ENCODE data around the gene SPINK4. TPM values are rescaled to one million over a fixed set of nuclear protein-coding genes. Genes with fewer than 3 reads are reported as not detected.

Gene SPINK4
- total RNA-seq, 1 donor from 2014 or later, result not detected

- no peaks in the 10 kb centered on the region for H3K9me3 Mint-ChIP-seq
- DNase-seq (ENCODE audit: low spot score), result no peak
- no peaks in the 10 kb centered on the region for H3F3A ChIP-seq (ENCODE audit: low read depth)
- no peak overlapping the region for H3K4me3 Mint-ChIP-seq
- H3K27ac ChIP-seq, result no peak overlapping the region
- H3K27me3 ChIP-seq, result peaks cover 6% of the 10 kb centered on the region
- TF ChIP-seq EZH2phosphoT487 (IDR thresholded peaks at IDR 0.05) (no peak), CTCF (IDR thresholded peaks at IDR 0.05) (no peak), EZH2 (IDR thresholded peaks at IDR 0.05) (no peak)
- no peaks in the 10 kb centered on the region for H3K9me3 ChIP-seq (ENCODE audit: low read depth)
- no peaks in the 10 kb centered on the region for H3K4me1 Mint-ChIP-seq
- H4K20me1 ChIP-seq (ENCODE audit: low read depth), result no peaks in the 10 kb centered on the region
- no peak overlapping the region for H3K9ac ChIP-seq
- no peaks in the 10 kb centered on the region for H3K79me2 ChIP-seq (ENCODE audit: low read depth)
- peak overlapping the region; percentile 17 for H2AFZ ChIP-seq (replicated peaks)
- no peaks in the 10 kb centered on the region for H3K36me3 ChIP-seq
- no peaks in the 10 kb centered on the region for H3K4me1 ChIP-seq
- no peak overlapping the region for H3K27ac Mint-ChIP-seq
- no peaks in the 10 kb centered on the region for H3K36me3 Mint-ChIP-seq
- no peak overlapping the region for H3K4me2 ChIP-seq
- peaks cover 4% of the 10 kb centered on the region for H3K27me3 Mint-ChIP-seq (ENCODE audit: insufficient read depth, low read depth)
- no peak overlapping the region for H3K4me3 ChIP-seq
These were observed 18.4 kb upstream of the SPINK4 start for GRCh38 chr9:33221568-33221884.

GRCh38 chr9:33222031-33222430, 17.9 kb upstream of the SPINK4 start:
- no peak for TF ChIP-seq EZH2 (IDR thresholded peaks at IDR 0.05)
- TF ChIP-seq EZH2phosphoT487 (IDR thresholded peaks at IDR 0.05), result no peak
- no peak for TF ChIP-seq CTCF (IDR thresholded peaks at IDR 0.05)
- Histone ChIP-seq H3K4me1 (no peaks in the 10 kb centered on the region), H3K4me3 (no peak overlapping the region), H3K9me3 (ENCODE audit: low read depth) (no peaks in the 10 kb centered on the region), H3K27me3 (peaks cover 4% of the 10 kb centered on the region), H3K4me2 (no peak overlapping the region), H2AFZ (replicated peaks) (no peak overlapping the region), H4K20me1 (ENCODE audit: low read depth) (no peaks in the 10 kb centered on the region), H3F3A (ENCODE audit: low read depth) (no peaks in the 10 kb centered on the region), H3K9ac (no peak overlapping the region), H3K27ac (no peak overlapping the region), H3K79me2 (ENCODE audit: low read depth) (no peaks in the 10 kb centered on the region), H3K36me3 (no peaks in the 10 kb centered on the region)
- DNase-seq (ENCODE audit: low spot score), result no peak
- no peak overlapping the region for H3K4me3 Mint-ChIP-seq
- H3K9me3 Mint-ChIP-seq, result no peaks in the 10 kb centered on the region
- no peaks in the 10 kb centered on the region for H3K36me3 Mint-ChIP-seq
- H3K27ac Mint-ChIP-seq, result no peak overlapping the region
- H3K27me3 Mint-ChIP-seq (ENCODE audit: insufficient read depth, low read depth), result peaks cover 6% of the 10 kb centered on the region
- H3K4me1 Mint-ChIP-seq, result no peaks in the 10 kb centered on the region

- no peak for DNase-seq (ENCODE audit: low spot score)
- Mint-ChIP-seq H3K4me3 (no peak overlapping the region), H3K27me3 (ENCODE audit: insufficient read depth, low read depth) (peaks cover 5% of the 10 kb centered on the region), H3K9me3 (no peaks in the 10 kb centered on the region), H3K27ac (no peak overlapping the region), H3K4me1 (no peaks in the 10 kb centered on the region), H3K36me3 (no peaks in the 10 kb centered on the region)
- H3K27me3 ChIP-seq, result no peaks in the 10 kb centered on the region
- no peaks in the 10 kb centered on the region for H3K4me1 ChIP-seq
- no peaks in the 10 kb centered on the region for H4K20me1 ChIP-seq (ENCODE audit: low read depth)
- no peak overlapping the region for H3K4me3 ChIP-seq
- H3K27ac ChIP-seq, result no peak overlapping the region
- no peak overlapping the region for H3K4me2 ChIP-seq
- no peaks in the 10 kb centered on the region for H3K36me3 ChIP-seq
- TF ChIP-seq EZH2 (IDR thresholded peaks at IDR 0.05) (no peak), EZH2phosphoT487 (IDR thresholded peaks at IDR 0.05) (no peak), CTCF (IDR thresholded peaks at IDR 0.05) (peak; percentile 9)
- H2AFZ ChIP-seq (replicated peaks), result peak overlapping the region; percentile 69
- no peaks in the 10 kb centered on the region for H3K79me2 ChIP-seq (ENCODE audit: low read depth)
- no peaks in the 10 kb centered on the region for H3F3A ChIP-seq (ENCODE audit: low read depth)
- no peak overlapping the region for H3K9ac ChIP-seq
- no peaks in the 10 kb centered on the region for H3K9me3 ChIP-seq (ENCODE audit: low read depth)
These were observed 16.3 kb upstream of the SPINK4 start for GRCh38 chr9:33223696-33224095.
